A673 (cell line): Measurements from ENCODE around the gene PKD1. TPM values are rescaled to one million over a fixed set of nuclear protein-coding genes. Genes with fewer than 3 reads are reported as not detected.

ENCODE experiments used
- BruUV-seq: library from RNA; stranded (reverse); fragments of 400-500 nt; replicated peaks from 2 replicates; lab custom pipeline; 2021; lab: Mats Ljungman, UMichigan
- CTCF ChIA-PET: fragments of 300-600 bp; sonication (Branson Sonifier 250); formaldehyde crosslinking; loops from one replicate; lab custom pipeline; 2022; ENCODE audit warnings: antibody characterized with exemption; lab: Charles Lee
- POLR2A ChIA-PET: fragments of 300-600 bp; sonication (Branson Sonifier 250); formaldehyde crosslinking; loops from one replicate; lab custom pipeline; 2022; ENCODE audit warnings: antibody characterized with exemption; ENCODE audit not compliant: low non-redundant PET; lab: Charles Lee
- DNase-seq: peaks from one replicate; pipeline ENCODE4 v3.0.0-alpha.2; 2015; ENCODE audit warnings: low spot score
- H3K27ac ChIP-seq: fragments of 200-600 bp; sonication (generic); 2 replicates; pipeline ENCODE4 v1.5.1; 2016; ENCODE audit warnings: mixed run types, low read depth, mild to moderate bottlenecking, mixed read lengths, antibody characterized with exemption, low read length; ENCODE audit not compliant: poor library complexity, severe bottlenecking
- H3K27me3 ChIP-seq: fragments of 200-600 bp; sonication (generic); replicated peaks from 2 replicates; pipeline ENCODE4 v1.6.1; 2017; ENCODE audit warnings: mixed run types, low read depth, mild to moderate bottlenecking, mixed read lengths, antibody characterized with exemption, low read length; ENCODE audit not compliant: insufficient read depth, poor library complexity
- H3K36me3 ChIP-seq: fragments of 200-600 bp; sonication (generic); 2 replicates; pipeline ENCODE4 v1.6.1; 2016; ENCODE audit warnings: mixed run types, mild to moderate bottlenecking, mixed read lengths, antibody characterized with exemption, low read length; ENCODE audit not compliant: insufficient read depth, poor library complexity, severe bottlenecking
- H3K4me1 ChIP-seq: fragments of 200-600 bp; sonication (generic); 2 replicates; pipeline ENCODE4 v1.6.1; 2017; ENCODE audit warnings: mixed run types, mild to moderate bottlenecking, mixed read lengths, antibody characterized with exemption, low read length; ENCODE audit not compliant: insufficient read depth, poor library complexity, severe bottlenecking
- H3K4me3 ChIP-seq: fragments of 200-600 bp; sonication (generic); 2 replicates; pipeline ENCODE4 v1.5.1; 2016; ENCODE audit warnings: low read depth, mixed run types, mild to moderate bottlenecking, mixed read lengths, low read length; ENCODE audit not compliant: poor library complexity, severe bottlenecking
- H3K9me3 ChIP-seq: fragments of 200-600 bp; sonication (generic); 2 replicates; pipeline ENCODE4 v1.6.1; 2016; ENCODE audit warnings: mixed run types, low read depth, mild to moderate bottlenecking, mixed read lengths, antibody characterized with exemption, low read length; ENCODE audit not compliant: poor library complexity, severe bottlenecking
- EZH2 ChIP-seq: fragments of 200-600 bp; sonication (generic); IDR thresholded peaks from 2 replicates; pipeline ENCODE4 v1.6.1; 2017; ENCODE audit warnings: borderline replicate concordance, low read depth, mild to moderate bottlenecking, mixed read lengths, antibody characterized with exemption, low read length; ENCODE audit not compliant: poor library complexity, severe bottlenecking
- intact Hi-C: fragments of 100-400 bp; cut with micrococcal nuclease; formaldehyde crosslinking; loops from one replicate; pipeline ENCODE4 v1.10.0; 2022; ENCODE audit not compliant: unreplicated experiment
- total RNA-seq: library from RNA; stranded (reverse); gene quantifications from 2 replicates; pipeline ENCODE4 v1.2.3, GENCODE V29; 2021
- TF ChIP-seq, protein P1 (sequence below): fragments of 300-800, 200-600 bp; sonication (generic); conservative IDR thresholded peaks from 2 replicates; pipeline ENCODE4 v1.5.1; 2017; ENCODE audit warnings: low read depth, mild to moderate bottlenecking, antibody characterized with exemption, low read length, moderate library complexity, mixed read lengths

PKD1 gene
- total RNA-seq, 1 experiment from 2014 or later = 121 TPM

GRCh38 chr16:2061023-2061422 is 74.7 kb downstream of the PKD1 start:
- Histone ChIP-seq H3K4me3 (no peak overlapping the region), H3K27ac (no peak overlapping the region), H3K36me3 (peaks cover 2% of the 10 kb centered on the region), H3K4me1 (no peaks in the 10 kb centered on the region), H3K9me3 (no peaks in the 10 kb centered on the region), H3K27me3 (no peaks in the 10 kb centered on the region)
- ChIA-PET CTCF (no interaction called here), POLR2A (no interaction called here)
- no peak for TF ChIP-seq EZH2
- TF ChIP-seq, protein P1, sequence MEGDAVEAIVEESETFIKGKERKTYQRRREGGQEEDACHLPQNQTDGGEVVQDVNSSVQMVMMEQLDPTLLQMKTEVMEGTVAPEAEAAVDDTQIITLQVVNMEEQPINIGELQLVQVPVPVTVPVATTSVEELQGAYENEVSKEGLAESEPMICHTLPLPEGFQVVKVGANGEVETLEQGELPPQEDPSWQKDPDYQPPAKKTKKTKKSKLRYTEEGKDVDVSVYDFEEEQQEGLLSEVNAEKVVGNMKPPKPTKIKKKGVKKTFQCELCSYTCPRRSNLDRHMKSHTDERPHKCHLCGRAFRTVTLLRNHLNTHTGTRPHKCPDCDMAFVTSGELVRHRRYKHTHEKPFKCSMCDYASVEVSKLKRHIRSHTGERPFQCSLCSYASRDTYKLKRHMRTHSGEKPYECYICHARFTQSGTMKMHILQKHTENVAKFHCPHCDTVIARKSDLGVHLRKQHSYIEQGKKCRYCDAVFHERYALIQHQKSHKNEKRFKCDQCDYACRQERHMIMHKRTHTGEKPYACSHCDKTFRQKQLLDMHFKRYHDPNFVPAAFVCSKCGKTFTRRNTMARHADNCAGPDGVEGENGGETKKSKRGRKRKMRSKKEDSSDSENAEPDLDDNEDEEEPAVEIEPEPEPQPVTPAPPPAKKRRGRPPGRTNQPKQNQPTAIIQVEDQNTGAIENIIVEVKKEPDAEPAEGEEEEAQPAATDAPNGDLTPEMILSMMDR = no peak
- intact Hi-C loops = no loop called here
- BruUV-seq = no TSS peak
- DNase-seq = no peak

- Histone ChIP-seq H3K27me3 (no peaks in the 10 kb centered on the region), H3K4me3 (no peak overlapping the region), H3K4me1 (no peaks in the 10 kb centered on the region), H3K36me3 (no peaks in the 10 kb centered on the region), H3K27ac (no peak overlapping the region), H3K9me3 (no peaks in the 10 kb centered on the region)
- POLR2A ChIA-PET = no interaction called here
- TF ChIP-seq EZH2 = no peak
- TF ChIP-seq, protein P1 = no peak
- no TSS peak for BruUV-seq
- intact Hi-C loops = no loop called here
- no peak for DNase-seq
- CTCF ChIA-PET = no interaction called here
Measured at GRCh38 chr16:2060346-2060745, 75.4 kb downstream of the PKD1 start.

DNA sequence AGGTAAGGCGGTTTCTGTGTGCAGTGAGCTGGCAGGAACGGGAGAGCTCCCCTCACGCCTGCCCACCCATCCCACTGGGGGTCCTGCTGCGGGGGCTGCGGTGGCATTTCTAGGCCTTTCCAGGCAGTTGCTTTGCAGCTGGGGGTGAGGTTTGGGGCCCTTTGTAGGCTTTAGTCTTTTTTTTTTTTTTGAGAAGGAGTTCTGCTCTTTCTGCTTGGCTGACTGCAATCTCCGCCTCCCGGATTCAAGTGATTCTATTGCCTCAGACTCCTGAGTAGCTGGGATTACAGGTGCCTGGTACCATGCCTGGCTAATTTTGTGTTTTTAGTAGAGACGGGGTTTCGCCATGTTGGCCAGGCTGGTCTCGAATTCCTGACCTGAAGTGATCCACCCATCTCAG is 76.8 kb downstream of the PKD1 start:
- no peak for DNase-seq
- intact Hi-C loops = no loop called here
- Histone ChIP-seq H3K4me3 (no peak overlapping the region), H3K4me1 (no peaks in the 10 kb centered on the region), H3K27ac (no peak overlapping the region), H3K27me3 (no peaks in the 10 kb centered on the region), H3K9me3 (no peaks in the 10 kb centered on the region), H3K36me3 (no peaks in the 10 kb centered on the region)
- no TSS peak for BruUV-seq
- CTCF ChIA-PET = no interaction called here
- no peak for TF ChIP-seq EZH2
- TF ChIP-seq, protein P1 = no peak
- POLR2A ChIA-PET = interaction anchor here (0.6 kb wide), 1 partner anchor 10 kb away, joined by 4 read pairs; no protein-coding TSS in a partner anchor
